HG02623 (cell line): ENCODE data around the gene FAM168B.
A peak's percentile ranks its signal among the peaks of the same experiment; 100 is the strongest.
"Not testable (repeated sequence)": the region's sequence is repeated elsewhere in the genome, so short reads cannot be mapped to it uniquely, and the experiment has no call there.

Experiments used
- ATAC-seq: cut with Tn5 transposase; IDR thresholded peaks from one replicate; pipeline ENCODE4 v1.9.1; 2021; ENCODE audit warnings: moderate library complexity; ENCODE audit not compliant: unreplicated experiment

Gene FAM168B

DNA sequence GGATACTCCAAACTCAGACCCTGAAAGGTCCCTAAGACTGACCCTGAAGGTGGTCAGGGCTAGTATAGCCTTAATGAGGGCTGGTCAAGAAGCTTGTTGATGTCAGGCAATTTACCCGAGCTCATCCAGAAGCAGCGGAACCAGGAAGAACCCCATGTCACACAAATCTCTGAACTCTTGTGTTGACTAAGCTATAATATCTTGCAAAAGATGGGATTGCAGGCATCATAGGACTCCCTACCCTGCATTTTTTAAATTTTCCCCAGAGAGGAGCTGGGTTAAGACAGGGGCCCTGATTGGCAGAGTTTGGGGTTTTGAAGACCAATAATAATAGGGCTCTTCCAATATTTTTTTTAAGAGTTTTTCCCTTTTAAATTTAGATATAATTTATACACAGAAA, 9.9 kb upstream of the FAM168B start:
- ATAC-seq: no peak

GRCh38 chr2:131094463-131095281, 1.4 kb upstream of the FAM168B start:
- no peak for ATAC-seq

DNA sequence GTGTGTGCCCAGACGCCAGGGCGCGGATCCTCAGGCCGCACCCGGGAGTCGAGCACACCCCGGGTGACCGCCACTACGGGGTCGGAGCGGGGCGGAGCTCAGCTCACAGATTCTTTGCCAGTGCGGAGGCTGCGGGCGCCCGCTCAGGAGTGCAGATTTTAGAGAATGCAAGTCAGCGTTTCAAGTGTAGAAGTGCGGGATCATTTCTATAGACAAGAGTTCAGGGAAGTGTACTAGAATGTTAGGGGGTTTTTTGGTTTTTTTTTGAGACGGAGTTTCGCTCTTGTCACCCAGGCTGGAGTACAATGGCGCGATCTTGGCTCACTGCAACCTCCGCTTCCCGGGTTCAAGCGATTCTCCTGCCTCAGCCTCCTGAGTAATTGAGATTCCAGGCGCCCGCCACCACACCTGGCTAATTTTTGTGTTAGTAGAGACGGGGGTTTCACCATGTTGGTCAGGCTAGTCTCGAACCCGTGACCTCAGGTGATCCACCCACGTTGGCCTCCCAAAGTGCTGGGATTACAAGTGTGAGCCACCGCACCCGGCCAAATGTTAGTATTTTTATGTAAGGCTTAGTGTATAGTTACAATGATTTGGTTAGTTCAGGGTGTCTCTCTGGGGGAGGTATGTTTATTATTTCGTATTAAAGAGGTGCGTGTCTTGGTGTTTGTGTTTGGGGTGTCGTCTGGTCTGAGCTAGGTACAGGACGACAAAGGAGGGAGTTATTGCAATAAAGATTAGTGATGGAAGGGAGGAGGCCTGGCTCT, 619 bp upstream of the FAM168B start:
- ATAC-seq: peak; percentile 68

DNA sequence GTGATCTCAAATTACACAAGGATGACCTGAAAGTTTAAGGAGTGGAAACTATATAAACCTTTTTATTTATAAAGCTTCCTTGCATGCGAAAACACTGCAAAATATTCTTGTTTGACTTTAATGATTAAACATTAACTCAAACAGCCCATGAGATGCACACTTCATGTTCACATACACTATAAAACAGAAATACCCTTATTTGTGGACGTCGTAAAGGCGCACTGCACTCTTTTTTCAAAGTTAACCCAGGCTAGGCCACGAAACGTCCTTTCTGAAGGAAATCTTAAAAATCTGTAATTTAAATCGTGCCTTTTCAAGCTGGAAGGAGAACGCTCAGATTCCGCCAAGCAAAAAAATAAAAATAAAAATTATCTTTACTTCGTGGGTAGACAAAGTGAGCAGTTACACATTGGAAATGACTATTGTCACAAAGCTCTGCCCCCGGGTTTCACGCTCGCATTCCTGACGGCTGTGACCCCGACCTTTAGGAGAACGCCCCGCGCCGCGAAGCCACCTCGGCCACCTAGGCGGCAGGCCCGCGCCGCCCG, 728 bp downstream of the FAM168B start:
- ATAC-seq: no peak

DNA sequence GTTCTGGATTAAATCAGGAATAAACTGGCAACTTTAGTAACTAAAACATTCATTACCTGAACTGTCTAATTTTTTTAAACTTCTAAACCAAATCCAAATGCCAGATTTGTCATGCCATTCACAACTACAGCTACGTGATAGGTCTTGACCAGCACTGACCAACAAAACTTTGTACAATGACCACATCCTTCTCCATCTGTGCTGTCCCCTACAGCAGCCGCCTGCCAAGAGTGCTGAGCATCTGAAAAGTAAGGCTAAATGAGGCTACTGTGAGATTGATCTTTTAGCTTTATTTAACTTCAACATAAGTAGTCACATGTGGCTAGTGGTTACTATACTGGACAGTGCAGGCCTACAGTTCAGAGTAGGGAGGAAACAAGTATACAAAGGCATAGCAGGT, 7.6 kb downstream of the FAM168B start:
- no peak for ATAC-seq

DNA sequence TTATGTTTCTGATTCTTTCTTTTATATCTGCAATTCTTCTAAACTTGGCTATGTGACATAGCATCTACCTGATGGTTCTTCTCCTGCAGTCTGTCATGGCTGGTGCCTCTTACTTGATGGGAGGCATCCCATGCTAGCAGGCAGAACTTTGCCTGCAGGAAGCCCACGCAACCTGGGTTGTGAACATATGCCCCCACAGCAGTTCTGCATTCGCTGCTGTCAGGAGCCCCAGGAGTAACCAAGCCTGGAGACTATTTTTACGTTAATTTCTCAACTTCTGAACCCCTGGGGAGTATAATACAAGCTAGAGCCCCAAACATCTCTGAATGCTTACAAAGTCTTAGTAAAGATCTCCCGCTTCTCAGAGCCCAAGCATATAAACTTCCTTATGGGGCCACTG, 12.1 kb downstream of the FAM168B start:
- no peak for ATAC-seq

GRCh38 chr2:131079931-131080330, 13.3 kb downstream of the FAM168B start:
- ATAC-seq: not testable (repeated sequence)

GRCh38 chr2:131077966-131078365, 15.3 kb downstream of the FAM168B start:
- no peak for ATAC-seq

DNA sequence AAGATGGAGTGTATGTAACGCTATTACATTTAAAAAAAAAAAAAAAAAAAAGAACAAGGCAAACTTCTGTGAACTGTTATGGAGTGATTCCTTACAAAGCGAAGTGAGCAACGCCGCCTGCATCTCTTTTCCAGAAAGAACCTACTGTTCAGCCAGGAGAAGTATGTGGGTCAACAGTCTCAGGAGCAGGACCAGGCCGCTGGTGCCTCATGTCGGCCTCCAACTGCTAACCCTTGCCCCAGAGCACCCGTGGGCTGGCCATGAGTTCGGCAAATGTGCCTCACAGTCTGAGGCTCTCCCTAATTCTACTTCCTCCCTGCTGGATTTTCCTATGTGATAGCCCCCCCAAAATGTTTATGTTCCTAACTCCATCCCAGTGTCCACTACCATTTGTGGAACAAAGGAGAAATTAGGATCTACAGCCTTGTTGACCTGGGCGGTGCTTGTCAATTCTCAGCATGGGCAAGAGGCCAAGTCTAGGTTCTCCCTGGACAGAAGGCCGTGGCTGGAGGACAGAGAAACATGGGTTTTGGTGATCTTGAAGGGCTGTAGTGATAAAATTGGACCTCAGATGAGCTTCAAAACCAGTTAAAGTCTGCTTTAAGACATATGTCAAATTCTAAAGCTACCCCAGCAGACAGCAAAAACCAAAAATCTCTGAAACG, 15.9 kb downstream of the FAM168B start:
- ATAC-seq: no peak

DNA sequence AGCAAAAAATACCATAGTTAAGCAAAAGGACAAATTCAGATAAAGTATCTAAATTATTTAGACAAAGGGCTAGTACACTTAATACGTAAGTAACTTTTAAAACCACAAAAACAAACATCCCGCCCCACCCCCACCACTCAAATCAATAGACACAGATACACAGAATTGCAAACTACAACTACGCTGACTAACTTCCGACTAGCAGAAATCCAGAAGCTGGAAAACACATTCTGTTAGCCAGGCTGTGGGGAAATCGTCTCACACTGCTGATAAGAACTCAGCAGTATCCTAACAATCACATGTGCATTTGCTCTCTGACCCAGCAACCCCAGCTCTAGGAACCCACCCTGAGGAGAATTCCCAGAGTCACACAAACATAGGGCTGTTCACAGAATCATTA, 16.6 kb downstream of the FAM168B start:
- ATAC-seq: no peak

DNA sequence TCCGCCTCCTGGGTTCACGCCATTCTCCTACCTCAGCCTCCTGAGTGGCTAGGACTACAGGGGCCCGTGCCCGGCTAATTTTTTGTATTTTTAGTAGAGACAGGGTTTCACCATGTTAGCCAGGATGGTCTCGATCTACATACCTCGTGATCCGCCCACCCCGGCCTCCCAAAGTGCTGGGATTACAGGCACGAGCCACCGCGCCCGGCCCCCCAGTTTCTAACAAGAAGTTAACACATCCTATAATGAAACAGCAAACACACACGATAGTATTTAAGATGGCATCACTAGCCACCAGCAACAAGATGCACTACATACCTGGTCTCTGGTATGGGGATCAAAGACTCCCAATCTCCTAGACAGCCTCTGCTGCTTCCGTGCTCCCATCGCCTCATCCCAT, 17.7 kb downstream of the FAM168B start:
- not testable (repeated sequence) for ATAC-seq

DNA sequence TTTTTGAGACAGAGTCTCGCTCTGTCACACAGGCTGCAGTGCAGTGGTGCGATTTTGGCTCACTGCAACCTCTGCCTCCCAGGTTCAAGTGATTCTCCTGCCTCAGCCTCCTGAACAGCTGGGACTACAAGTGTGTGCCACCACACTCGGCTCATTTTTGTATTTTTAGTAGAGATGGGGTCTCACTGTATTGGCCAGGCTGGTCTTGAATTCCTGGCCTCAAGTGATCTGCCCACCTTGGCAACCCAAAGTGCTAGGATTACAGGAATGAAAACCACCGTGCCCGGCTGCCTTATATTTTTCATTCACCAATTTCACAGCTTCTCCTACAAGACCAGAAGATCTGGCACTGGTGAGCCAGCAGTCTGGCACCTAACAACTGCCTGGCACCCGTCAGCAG, 25.1 kb downstream of the FAM168B start:
- not testable (repeated sequence) for ATAC-seq

- ATAC-seq: no peak
Observed at GRCh38 chr2:131067465-131068125, 25.7 kb downstream of the FAM168B start.

DNA sequence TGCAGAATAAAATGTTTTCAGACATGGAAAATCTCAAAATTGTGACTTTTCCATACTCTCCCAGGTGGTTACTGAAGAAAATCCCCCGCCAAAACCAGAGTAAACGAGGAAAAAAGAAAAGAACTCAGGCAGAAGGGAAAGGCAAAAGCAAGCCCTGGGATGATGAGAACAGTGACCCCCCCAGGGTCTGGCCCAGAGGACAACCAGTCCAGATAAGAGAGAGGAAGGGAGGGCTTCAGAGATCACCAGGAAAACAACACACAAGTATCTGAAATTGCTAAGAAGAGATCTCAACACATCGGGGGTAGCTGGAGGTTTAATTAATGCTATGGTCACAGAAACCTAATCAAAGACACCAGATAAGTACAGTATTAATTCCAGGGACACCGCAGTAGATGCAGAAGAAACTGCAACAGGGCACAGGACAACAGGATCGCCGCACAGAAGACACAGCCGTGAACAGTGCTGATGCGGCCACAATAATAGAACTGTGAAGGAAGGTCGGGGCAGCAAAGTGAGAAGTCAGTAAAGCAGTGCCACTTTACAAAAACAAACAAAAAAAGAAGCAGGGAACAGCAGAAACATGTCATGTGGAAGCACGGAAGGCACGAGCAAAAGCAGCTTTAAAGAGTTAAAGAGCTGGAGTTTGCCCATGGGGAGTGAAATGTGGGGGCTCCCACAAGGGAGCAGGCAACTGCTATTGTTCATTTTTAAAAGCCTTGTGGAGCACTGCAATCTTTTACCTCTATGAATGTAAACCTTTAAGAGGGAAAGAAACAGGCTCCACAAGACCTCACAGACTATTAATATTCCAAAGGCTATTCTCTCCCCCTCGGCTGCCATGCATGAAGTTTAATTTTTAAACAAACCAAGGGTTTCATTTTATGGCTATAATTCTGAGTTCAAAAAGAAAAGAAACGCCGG, 28.4 kb downstream of the FAM168B start:
- no peak for ATAC-seq

DNA sequence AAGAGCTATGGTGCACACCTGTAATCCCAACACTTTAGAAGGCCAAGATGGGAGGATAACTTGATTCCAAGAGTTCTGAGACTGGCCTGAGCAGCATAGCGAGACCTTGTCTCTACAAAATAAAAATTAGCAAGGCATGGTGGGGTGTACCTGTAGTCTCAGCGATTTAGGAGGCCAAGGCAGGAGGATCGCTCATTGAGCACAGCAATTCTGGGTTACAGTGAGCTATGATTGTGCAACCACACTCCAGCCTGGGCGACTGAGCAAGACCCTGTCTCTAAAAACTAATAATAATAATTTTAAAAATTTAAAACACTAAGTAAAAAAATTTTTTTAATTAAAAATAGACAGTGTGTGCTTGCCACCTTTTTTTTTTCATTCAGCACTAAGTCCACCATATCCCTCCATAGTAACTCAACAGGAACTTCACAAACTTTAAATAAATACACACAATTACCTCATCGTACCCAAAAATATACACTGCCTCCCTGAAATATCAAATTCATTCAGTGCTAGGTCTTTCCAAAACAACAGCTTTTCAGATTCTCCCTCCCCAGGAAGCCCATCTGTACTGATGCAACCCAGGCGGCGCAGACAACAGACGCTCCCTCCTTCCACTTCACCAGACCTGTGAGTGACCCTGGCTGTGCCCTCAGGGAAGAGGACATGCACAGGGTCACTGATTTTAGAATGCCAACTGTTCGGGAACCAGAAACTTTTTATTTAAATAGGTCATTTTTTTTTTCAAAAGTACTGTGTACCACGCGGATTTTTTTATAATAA, 29.6 kb downstream of the FAM168B start:
- ATAC-seq: no peak

GRCh38 chr2:131058920-131059319, 34.3 kb downstream of the FAM168B start:
- no peak for ATAC-seq

DNA sequence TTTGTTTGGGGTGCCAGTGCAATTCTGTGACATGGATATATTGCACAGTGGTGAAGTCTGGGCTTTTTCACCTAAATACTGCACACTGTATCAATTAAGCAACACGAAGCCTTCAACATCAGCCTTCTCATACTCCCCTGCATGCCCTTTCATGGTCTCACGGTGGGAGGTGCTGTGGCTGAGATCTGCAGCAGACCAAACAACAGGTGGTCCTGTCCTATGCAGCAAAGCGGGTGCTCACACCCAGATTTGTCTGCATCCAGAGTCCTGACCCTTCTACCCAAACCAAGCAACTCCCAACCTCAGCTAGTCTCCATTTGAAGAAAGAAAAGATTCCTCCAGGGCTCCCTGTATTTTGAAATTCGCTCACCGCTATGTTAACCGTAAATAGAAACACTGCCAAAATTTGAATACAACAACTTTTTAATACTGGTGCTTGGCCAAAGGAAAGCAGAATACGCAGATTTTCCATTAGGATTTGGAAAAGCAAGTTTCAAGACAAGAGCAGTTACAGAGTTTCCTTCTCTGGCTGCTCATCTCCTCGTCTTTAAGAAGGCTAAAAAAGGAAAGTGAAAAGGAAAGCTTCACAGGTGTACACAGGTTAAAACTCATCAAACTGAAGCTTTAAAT, 34.9 kb downstream of the FAM168B start:
- no peak for ATAC-seq

- ATAC-seq: no peak
Observed at GRCh38 chr2:131056932-131057287, 36.4 kb downstream of the FAM168B start.
